ENCODE data around the gene ANKRD11.
A peak's percentile ranks its signal among the peaks of the same experiment; 100 is the strongest.

The ANKRD11 gene

DNA sequence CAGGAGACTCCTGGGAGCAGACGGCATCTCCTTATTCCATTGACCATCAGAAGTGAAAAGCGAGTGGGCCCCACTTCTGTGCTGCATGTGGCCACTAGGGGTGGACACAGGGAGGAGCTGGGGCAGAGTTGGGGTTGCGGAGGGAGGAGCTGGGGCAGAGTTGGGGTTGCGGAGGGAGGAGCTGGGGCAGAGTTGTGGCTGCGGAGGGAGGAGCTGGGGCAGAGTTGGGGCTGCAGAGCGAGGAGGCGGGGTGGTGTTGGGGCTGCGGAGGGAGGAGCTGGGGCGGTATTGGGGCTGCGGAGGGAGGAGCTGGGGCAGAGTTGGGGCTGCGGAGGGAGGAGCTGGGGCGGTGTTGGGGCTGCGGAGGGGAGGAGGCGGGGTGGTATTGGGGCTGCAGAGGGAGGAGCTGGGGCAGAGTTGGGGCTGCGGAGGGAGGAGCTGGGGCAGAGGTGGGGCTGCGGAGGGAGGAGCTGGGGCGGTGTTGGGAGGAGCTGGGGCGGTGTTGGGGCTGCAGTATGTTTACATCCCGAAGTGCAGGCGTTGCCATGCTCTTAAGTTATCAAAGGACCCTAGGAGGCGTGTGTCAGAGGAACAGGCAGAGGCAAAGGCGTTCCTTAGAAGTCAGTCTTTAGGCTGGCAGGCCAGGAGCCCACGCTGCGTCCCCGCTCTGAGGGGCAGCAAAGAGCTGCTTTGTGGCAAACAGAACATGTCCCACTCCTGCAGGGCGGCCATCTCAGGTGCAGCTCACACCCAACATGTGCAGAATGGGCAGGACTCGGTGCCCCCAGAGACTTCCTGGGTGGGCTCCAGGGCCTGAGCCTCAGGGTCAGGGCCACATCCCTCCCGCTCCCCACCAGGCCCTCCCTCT, 196.9 kb downstream of the ANKRD11 start:
- no peak for DNase-seq

- DNase-seq, result no peak
Measured at GRCh38 chr16:89292443-89293078, 197.8 kb downstream of the ANKRD11 start.

GRCh38 chr16:89291776-89292175, 198.6 kb downstream of the ANKRD11 start:
- no peak for DNase-seq

DNA sequence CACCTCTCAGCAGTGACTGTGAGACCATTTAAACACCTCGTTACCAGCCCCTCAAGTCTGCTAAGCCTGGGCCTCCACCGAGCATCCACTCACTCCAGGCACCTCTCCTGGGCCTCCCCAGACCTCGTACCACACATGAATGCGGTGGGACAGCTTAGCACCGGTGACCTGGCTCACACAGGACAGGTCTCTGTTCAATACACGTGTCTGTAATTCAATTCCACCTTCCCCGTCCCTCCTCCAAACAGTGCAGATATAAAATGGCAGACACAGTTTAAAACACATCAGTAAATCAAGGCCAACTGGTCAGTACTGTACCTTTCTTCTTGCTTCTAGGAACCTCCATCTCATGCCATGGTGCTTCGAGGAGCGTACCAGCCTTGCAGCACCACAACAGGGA, 199.0 kb downstream of the ANKRD11 start:
- no peak for DNase-seq

DNA sequence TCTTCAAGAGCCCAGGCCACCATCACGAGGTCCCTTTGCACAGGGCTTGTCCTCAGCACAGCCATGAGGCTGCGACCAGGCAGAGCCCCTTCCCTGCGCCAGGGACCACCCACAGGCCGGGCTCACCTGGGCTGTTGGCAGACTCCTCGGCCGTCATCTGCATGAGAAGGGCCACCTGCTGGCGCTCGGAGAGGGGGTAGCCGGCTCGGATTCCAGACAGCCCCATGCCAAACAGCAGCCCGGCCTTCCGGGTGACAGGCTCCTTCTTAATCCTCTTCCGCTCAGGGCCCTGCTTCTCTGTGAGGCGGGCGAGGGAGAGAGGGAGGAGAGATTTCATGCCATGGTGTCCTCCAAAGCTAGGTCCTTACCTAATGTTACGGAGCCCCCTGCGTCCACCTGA, 199.5 kb downstream of the ANKRD11 start:
- DNase-seq, result no peak

- no peak for DNase-seq
Measured at GRCh38 chr16:89290472-89290871, 199.9 kb downstream of the ANKRD11 start.

- DNase-seq, result peak; percentile 79
Measured at GRCh38 chr16:89289428-89290395, 200.6 kb downstream of the ANKRD11 start.

DNA sequence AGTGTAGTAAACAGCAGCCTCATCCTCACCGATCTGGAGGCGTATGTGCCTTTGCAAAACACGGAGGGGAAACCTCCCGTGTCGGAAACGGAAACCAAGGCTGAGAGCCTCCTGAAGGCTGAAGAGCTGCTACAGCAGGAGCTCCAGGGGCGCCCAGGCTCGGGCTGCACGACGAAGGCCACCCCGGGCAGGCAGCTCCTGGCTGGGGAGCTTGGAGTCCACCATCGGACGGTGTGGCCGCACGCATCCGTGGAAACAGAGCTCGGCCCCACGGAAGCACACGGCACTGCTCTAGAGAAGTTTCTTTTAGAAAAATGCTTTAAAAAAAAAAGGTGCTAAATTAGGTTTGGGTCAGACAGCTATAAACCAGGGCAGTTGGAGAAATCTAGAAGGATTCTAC, 201.4 kb downstream of the ANKRD11 start:
- DNase-seq, result no peak

DNA sequence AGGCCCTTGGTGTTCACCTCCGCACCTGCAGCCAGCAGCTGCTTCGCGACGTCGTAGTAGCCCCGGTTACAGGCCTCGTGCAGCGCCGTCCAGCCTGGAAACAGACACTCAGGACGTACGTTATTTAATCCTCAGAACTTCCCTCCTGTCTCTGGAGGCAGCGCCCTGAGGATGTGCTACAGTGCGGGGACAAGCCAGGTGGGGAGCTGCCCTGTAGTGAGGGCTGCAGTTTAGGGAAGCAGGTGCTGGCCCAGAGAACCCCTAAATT, 201.8 kb downstream of the ANKRD11 start:
- DNase-seq, result no peak

DNA sequence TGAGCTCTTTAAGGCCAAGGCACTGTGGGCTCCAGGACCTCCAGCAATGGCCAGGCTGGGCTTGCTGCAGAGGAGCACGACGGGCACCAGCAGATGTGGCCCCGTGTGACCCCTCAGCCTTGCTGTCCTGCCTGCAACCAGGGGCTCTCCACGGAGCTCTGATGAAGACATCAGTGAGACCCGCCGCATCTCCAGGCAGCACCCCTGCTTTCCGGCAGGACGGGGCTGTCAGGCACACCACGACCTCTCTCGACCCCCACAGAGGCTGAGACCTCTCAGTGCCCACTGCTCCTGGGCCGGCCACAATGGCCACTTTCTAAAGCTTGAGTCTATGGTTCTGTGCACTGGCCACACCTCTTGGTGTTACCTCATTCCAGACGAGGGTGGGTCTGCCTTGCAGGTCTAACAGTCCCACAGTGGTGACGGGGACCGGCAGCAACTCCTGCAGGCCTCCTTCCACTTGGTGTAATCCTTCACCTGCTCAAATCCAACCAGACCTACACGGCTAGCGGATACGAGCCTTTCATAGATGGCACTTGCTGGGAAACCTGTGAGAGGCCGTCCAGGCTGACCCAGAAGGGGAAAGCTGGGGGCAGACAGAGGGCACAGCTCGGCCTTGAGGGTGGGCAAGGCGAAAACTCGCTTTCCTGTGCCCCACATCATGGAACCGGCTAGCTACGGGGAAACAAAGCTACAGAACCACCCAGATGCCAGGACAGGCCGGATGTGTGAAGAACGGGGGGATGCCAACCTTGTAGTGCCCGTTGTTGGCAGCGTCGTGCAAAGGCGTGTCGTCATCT, 202.4 kb downstream of the ANKRD11 start:
- DNase-seq, result no peak

DNA sequence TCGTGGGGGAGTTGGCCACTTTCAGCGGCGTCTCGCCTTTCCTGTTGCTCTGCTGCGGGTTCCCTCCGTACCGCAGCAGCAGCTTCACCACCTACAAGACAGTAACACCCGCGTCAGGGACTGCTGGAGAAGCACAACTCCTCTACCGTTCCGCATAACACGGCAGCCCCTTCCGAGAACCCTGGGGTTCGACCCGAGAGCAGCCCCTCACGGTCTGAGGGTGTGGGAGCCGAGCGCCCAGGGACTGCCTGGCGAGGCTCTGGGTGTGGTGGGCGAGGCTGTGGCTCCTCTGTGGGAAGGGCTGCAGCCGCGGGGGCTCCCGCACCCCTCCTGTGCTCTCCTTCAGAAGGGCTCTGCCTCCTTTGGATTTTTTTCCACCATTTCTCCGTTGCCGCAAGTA, 204.3 kb downstream of the ANKRD11 start:
- no peak for DNase-seq

DNA sequence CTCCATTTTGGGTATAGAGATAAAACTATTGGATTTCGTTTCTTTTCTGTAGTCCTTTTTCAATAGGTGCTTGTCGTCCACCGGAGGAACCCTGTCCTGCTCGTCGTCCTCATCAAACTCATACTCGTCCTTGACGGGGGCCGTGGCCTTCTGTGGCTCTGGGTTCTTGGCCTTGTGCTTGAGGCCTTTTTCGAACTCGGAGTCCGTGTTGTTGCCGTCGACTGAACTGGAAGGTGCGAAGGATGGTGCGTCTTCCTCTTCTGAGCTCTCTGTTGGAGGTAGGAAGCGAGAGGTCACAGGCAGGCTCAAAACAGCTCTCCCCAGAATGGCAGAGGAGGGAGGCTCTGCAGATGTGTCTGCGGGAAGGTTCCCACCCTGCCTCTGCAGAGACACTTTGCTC, 205.0 kb downstream of the ANKRD11 start:
- DNase-seq, result no peak

- DNase-seq, result no peak
Measured at GRCh38 chr16:89283449-89283848, 206.9 kb downstream of the ANKRD11 start.

GRCh38 chr16:89282523-89282922, 207.8 kb downstream of the ANKRD11 start:
- no peak for DNase-seq

DNA sequence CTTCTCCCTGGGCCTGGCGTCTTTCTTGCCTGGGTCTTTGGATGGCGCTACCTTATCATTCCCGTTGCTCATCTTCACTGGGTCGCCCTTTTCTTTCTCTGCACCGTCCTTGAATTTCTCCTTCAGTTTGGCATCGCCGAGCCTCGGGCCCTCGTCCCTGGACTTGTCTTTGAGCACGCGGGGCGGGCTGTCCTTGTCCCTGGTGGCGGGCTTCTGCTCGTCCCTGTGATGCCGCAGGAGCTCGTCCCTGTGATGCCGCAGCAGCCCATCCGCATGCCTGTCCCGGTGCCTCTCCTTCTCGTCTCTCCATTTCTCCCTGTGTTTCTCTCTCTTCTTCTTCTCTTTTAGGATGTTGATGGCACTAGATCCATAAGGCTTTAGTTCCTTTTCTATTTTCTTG, 208.5 kb downstream of the ANKRD11 start:
- no peak for DNase-seq

DNA sequence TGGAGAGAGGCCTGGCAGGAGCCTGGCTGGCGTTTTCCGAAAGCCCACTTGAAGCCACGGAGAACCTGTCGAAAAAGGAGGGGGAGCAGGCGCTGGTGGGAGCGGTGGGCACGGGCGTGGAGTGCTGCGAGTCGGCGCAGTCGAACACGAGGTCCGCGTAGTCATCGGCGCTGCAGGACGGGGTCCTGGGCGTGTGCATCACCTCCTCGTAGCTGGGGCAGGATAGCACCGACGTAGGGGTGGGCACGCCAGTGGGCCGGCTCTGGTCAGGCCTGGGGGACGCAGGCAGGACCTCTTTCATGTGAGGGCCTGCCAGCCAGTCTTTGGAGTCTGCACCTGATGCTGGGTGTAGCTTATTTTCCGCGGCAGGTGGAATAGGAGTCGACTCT, 209.2 kb downstream of the ANKRD11 start:
- DNase-seq, result no peak

DNA sequence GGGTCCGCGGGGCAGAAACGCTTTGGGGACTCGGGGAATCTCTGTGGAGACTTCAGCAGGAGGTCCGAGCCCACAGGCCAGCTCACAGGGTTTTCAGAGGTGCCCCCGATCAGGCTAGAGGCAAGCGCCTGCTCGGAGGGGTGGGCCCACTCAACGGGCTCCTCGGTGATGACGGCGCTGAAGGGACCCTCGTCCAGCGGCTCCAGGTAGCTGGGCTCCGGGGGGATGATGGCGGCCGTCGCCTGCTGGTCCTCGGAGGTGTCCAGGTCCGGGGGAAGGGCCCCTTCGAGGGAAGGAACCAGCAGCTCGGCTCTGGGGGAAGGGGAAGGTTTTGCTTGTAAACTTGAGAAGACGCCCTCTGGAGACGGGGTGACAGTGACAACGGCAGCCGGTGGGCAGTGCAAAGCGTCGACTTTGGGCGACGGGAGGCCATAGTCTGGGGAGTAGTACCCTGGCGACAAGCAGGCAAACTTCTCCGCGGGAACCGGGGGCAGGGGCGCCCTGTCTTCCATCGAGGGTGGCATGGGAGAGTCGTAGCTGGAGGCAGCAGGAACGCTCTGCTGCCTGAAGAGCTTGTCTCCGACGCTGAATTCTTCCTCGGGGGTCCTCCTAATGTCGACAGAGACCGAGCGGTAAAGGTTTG, 209.7 kb downstream of the ANKRD11 start:
- DNase-seq, result no peak

DNA sequence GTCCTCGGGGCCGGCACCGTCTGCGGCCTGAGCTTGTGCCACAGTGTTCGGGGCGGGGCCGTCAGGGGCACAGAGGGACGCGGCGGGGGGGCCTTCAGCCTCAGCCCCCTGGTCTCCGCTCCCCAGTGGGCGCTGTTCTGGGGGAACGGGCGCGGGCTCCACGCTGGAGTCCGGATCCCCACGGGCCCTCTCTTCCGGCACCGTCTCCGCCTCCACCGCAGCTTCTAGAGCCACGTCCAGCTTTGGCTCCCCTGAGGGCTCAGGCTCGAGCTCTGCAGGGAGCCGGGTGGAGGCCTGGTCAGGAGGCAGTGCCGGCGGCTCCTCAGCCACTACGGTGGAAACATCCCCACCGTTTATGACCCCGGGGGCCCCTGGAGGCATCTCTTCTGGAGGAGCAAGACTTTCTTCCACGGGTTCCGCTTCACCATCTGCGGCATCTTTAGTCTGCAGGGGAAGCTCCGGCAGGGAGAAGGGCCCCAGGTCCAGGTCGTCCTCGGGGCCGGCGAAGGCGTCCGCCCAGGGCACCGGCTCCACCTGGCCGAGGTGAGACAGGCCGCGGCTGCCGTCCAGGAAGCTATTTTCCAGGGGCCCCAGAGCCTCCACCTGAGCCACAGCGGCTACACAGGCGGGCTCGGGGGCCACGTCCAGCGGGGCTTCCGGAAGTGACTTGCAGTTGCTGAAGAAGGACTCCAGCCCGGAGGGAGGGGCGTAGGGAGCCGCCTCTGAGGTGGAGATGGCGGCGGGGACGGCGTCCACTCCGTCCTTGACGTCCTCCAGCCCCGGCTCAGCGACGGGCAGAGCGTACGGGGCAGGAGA, 210.5 kb downstream of the ANKRD11 start:
- DNase-seq, result no peak

- DNase-seq, result no peak
Measured at GRCh38 chr16:89278441-89279240, 211.7 kb downstream of the ANKRD11 start.

DNA sequence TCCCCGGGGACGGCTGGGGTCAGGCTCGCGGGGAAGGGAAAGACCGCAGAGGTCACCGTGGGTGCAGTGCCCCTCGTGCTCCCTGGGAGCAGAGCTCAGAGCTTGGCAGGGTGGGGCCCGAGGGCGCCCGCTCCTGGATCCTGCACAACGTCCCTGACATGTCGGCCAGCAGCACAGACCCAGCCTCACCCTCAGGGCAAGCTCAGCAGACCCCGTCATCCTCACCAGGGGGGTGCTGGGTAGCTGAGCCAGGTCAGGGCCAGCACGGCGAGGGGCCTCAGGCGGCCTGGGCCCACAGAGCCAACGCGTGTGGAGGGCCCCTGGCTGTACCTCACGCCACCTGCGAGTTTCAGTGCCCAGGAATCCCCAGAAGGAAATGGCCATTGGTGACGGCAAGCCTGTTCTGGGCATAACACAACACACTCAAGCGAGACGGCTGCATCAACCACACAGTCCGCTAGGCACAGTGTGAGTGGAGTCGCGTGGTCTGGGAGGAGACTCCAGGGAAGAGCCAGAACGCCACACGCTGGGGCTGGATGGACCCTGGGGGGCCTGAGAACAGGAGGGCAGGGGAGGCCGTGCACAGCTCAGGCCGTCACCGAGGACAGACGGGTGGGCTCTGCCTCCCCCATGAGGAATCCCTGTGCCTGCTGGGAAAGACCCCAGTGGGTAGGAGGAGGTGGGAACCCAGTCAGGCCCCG, 212.6 kb downstream of the ANKRD11 start:
- no peak for DNase-seq

All from CD4-positive, alpha-beta T cell treated with Interleukin-17A for 4 hours (primary cell).